Stimulated activated CD8-positive, alpha-beta memory T cell treated with anti-CD3 and anti-CD28 coated beads, Interleukin-2, amount 100 ng/mL, for 48 hours (primary cell): ENCODE measurements around the gene ACAD8.
A peak's percentile ranks its signal among the peaks of the same experiment; 100 is the strongest.

Experiments used
- DNase-seq, 2 donors: peaks; one replicate each; pipeline ENCODE4 v3.0.0-alpha.2; 2020; ENCODE audit warnings: low read depth in 2 of 2

ACAD8 gene

DNA sequence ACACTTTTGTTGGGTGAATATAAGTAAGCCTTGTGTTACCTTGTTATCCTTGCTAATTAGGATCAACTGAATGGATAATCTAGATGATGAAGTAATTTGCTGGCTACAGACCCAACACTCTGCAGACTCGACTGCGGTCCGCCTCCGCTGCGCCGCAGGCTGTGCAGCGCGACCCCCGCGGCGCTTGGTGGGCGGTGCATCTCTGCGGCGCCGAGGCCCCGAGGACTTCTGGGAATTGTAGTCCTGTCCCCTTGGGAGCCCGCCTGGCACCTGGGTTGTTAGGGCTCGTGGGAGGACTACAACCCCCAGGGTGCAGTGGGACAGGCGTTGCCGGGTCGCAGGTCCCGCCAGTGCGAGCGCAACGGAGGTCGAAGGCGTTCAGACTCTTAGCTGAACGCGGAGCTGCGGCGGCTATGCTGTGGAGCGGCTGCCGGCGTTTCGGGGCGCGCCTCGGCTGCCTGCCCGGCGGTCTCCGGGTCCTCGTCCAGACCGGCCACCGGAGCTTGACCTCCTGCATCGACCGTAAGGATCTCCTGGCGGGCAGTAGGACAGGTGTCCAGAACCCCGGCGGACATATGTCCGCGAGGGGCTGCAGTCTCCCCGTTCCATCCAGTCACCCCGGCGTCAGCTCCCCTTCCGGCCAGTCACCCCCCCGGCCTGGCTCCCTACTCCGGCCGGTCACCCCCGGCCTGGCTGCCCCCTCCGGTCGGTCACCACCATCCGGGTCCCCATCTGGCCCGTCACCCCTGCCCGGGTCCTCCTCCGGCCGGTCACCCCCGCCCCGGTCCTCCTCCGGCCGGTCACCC, at the start of gene ACAD8, which contains the start of gene THYN1:
Gene ACAD8 (plus strand): TSS at position 381 of the 806 bp plus-strand sequence. CDS start 33 bp downstream, at position 414.
Gene THYN1 (minus strand): TSS at position 165 of the 806 bp plus-strand sequence. CDS start 470 bp downstream, outside the sequence.
- DNase-seq = peak; percentile 89 to 93

DNA sequence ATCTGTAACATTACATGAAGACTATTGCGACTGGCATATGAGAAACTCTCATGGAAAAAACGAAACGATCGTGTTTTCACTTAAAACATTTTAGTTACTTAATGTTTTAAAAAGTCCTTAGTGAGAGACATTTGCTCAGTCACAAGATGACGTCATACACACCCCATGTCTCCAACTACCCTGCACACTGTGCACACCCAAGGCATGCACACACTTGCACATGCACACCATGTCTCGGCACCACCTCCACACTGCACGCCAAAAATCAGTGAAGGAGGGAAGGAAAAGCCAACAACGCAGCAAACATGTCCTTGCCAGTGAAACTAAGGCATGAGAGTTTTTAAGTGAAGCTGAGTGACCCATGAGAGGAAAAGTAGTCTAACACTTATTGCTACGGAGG, 47.6 kb upstream of the ACAD8 start:
- no peak for DNase-seq

DNA sequence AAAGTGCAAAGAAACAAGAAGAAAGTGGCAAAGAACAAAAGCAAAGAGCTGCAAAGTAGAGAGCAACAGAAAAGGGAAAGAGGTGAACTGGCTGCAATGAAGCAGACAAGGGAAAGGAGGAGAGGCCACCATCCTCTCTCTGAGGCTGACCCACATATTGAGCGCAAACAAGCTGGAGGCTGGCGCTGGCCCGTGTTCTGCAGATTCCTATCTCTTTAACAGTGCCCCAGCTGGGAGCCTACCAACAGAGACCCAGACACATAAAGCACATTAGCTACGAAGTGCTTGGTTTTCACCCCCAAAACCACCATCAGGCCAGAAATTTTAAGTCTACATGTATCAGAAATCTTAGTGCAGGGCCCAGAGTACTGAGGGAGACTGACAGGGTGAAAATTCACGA, 47.2 kb upstream of the ACAD8 start:
- no peak for DNase-seq

- peak; percentile 33 to 46 for DNase-seq
Measured at GRCh38 chr11:134207538-134208239, 45.7 kb upstream of the ACAD8 start.

DNA sequence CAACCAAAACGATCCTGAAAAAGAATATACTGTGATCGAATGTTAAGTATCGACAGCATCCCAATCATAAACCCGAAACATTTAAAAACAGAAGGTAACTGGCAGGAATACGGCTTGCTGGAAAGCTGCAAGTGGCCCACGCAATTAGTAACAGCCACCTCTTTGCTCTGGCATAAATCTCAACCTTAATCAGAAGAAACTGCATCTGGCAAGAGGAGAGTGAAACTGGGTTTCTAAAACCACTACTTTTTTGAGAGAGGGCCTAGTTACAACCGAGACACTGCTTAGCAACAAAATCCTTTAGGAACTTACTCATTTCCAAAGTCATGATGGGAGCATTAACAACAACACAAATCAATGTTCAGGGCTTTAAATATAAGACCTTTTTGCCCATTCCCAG, 37.5 kb upstream of the ACAD8 start:
- DNase-seq = no peak

- DNase-seq = no peak
Measured at GRCh38 chr11:134216816-134217215, 36.6 kb upstream of the ACAD8 start.

DNA sequence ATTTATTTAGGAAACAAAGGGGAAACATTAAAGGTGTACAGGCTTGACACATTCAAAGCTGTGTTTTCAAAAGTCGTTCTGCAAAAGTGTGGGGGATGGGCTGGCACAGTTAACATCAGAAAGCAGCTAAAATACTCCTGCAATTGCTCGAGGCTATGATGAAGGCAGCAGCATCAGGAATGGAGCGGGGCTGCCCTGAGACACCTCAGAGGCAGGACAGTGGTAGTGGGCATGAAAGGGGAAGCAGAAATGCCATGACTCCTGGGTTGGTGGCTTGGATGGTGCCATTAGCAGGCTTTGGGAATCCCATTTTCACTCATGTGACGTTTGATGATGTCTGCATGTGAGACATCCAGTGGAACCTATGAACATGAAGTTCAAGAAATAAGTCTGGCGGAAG, 30.2 kb upstream of the ACAD8 start:
- DNase-seq = no peak

DNA sequence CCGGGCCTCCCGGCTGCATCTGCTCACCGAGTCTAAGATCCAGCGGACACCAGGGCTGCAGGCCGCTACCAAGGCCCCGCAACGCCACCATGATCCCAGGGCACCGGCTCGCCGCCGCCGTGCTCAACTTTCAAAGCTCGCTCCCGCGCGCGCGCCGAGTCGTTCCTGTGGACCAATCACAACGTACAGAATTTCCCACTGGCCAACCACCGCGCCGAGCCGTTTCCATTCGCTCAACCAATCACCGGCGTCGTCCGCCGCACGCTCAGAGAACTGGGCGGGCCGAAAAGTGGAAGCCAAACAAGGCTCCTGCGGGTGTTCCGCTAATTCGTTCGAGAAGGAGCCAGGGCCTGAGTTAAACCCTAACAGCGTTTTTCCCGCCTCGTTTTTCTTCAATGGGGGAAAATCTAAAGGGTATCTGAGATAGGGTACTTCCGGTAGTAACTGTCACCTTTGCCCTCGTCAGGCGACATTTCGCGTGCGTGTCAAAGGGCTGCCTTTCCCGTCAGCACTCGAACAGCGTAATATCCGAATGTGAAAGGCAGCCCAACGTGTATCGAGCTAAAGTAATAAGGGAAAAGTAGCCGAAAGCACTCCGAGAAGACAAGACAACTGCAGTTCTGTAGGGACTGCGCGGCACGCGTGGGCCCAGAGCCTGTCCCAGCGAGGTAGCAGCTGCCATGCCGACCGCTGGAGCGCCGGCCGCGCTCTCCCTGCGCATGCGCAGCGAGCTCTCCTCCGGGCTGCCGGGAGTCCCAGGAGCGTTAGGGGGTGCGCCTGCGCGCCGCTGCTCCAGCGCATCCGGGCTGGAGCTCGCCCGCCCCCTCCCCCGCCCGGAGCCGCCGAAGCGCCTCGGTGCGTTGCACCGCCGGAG, 29.3 kb upstream of the ACAD8 start, which contains the start of the genes NCAPD3 and VPS26B:
Gene NCAPD3 (minus strand): TSS at position 132 of the 874 bp plus-strand sequence. CDS start 41 bp downstream, at position 91.
Gene VPS26B (plus strand): TSS at position 836 of the 874 bp plus-strand sequence. CDS start 452 bp downstream, outside the sequence.
- DNase-seq = peak; percentile 96

GRCh38 chr11:134224710-134225664, 28.4 kb upstream of the ACAD8 start:
- peak; percentile 34 to 60 for DNase-seq

DNA sequence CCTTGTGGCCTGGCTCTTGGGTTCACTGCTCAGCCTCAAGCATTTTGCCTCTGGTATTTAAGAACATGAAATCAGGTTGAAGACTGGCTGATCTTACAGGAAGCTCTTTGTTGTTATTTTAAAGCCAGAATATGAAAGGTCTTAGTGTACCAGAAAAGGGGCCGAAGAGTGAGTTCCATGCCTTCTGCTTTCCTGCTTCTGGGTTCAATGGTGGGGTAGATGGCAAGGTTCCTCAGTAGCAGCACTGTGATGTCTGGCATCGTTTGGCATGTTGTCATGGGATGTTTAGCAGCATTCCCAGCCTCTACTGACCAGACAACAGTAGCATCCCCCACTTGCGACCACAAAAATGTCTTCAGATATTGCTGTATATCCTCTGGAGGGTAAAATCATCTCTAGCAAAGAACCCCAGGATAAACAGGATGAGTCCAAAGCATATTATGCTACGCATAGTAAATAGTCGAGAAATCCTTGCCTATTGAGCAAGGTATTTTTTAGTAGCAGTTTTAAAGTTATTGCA, 26.5 kb upstream of the ACAD8 start:
- DNase-seq = no peak

- DNase-seq = no peak
Measured at GRCh38 chr11:134228625-134229024, 24.7 kb upstream of the ACAD8 start.

- no peak for DNase-seq
Measured at GRCh38 chr11:134229126-134229790, 24.1 kb upstream of the ACAD8 start.

DNA sequence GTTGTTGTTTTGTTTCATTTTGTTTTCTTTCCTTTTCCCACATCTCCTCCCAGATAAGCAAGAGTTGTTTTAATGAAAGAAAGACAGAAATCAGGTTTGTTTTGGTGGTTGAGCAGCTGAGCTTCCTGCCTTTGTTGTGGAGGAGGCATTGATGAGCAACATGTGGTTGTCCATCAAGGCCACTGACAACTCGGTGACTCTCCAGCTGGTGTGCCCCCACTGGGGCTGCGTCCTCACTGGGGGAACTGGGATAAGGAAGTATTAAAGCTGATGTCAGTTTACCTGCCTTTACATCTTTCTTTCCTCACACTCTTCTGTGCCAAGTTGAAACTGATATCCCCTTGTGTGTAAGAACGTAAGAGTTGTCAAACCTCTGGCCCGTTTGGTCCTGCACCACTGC, 23.0 kb upstream of the ACAD8 start:
- no peak for DNase-seq

GRCh38 chr11:134231958-134232659, 21.3 kb upstream of the ACAD8 start:
- DNase-seq = no peak

DNA sequence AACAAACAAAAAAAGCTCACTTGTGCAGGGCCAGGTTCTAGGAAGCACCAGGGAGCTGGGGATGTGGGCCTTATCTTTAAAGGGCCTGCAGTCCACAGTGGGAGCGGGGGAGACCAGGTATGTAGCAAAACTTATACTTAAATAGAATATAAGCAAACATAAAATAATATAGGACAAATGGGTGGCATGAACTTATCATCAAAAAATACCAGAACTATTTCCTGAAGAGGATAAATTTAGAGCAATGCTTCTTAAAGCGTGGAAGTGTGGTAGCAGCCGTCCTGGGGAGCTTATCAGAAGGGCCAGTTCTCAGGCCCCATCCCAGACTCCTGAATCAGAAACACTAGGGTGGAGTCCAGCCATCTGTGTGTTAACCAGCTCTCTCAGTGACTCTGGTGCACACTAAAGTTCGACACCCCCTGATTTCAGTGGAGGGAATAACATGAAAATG, 19.6 kb upstream of the ACAD8 start:
- DNase-seq = no peak

DNA sequence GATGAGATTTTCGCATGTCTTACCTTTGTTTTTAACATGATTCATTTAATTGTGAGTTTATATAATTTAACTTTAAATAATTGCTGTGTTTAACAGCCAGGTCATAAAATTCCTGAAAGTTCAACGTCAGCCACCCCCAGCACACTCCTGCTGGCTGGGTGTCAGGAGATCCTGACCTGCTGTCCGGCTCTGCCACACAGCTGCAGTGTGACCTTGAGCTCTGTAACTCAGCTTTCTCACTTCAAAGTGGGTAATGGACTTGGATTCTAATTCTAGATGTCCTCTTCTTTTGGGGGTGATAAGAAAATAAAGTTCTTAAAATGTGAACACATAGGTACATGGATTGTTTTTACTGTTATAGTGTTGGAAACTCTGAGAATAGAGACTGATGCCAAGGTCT, 18.0 kb upstream of the ACAD8 start:
- no peak for DNase-seq

DNA sequence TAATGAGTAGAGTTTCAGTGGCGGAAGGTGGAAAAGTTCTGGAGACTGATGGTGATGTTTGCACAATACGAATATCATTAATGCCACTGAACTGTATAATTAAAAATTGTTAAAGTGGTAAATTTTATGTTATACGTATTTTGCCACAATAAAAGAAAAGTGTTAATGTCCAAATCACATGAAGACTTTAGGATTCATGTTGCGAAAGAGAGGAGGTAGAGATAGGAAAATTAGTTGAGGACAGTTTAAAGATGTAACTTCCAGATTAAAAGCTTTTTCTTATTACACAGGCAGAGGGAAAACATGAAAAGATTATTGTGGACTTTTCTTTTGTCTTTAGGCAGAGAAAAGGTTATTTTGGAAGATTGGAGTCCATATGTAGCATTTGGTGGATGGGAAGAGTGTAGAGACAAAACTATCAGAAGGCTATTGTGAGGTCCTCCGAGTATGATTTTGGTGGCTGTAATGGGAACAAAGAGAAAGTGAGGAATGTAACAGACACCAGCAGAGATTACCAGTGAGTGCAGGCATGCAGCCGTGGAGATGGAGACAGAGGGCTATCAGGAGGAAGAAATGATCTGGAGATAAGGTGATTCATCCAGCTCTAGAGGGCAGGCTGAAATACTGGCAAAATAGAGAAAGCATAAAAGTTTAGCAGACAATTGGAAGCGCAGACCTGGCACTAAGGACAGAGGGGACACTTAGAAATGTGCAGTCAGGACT, 16.4 kb upstream of the ACAD8 start:
- no peak for DNase-seq

DNA sequence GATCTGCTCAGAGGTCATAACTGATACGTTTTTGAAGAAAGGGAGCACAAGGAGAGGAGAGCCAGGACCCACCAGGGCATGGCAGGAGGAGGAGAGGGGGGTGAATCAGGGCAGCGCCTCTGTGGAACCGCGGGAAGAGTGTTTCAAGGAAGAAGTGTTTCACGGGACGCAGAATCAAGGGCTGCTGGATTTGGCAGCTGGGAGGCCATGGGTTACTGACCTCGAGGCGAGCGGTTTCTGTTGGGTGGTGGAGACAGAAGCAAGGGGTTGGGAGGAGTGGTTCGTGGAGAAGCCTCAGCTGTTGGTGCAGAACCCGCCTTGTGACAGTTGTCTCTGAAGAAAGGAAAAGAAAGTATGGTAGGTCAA, 15.8 kb upstream of the ACAD8 start:
- DNase-seq = no peak
